ENCODE results near the gene CDON.

GRCh38 chr11:125960771-125961170 lies 101.9 kb downstream of the CDON start:
- TF ChIP-seq POLR2AphosphoS5 (IDR thresholded peaks at IDR 0.05; ENCODE audit: low read depth, low read length) (no peak), CTCF (IDR thresholded peaks at IDR 0.05) (no peak), REST (IDR thresholded peaks at IDR 0.05; ENCODE audit: insufficient read depth in 1 of 2, low read depth in 2 of 2, low read length in 1 of 2) (no peak), TCF7L2 (IDR thresholded peaks at IDR 0.05; ENCODE audit: low read depth, low read length) (no peak)

All from Panc1 (cell line).